Activated CD4-positive, alpha-beta T cell treated with anti-CD3 and anti-CD28 coated beads for 1 hour (primary cell): ENCODE measurements around the gene GPN2.

ENCODE experiments used
- DNase-seq: peaks from one replicate; pipeline ENCODE4 v3.0.0-alpha.2; 2020

Gene GPN2

DNA sequence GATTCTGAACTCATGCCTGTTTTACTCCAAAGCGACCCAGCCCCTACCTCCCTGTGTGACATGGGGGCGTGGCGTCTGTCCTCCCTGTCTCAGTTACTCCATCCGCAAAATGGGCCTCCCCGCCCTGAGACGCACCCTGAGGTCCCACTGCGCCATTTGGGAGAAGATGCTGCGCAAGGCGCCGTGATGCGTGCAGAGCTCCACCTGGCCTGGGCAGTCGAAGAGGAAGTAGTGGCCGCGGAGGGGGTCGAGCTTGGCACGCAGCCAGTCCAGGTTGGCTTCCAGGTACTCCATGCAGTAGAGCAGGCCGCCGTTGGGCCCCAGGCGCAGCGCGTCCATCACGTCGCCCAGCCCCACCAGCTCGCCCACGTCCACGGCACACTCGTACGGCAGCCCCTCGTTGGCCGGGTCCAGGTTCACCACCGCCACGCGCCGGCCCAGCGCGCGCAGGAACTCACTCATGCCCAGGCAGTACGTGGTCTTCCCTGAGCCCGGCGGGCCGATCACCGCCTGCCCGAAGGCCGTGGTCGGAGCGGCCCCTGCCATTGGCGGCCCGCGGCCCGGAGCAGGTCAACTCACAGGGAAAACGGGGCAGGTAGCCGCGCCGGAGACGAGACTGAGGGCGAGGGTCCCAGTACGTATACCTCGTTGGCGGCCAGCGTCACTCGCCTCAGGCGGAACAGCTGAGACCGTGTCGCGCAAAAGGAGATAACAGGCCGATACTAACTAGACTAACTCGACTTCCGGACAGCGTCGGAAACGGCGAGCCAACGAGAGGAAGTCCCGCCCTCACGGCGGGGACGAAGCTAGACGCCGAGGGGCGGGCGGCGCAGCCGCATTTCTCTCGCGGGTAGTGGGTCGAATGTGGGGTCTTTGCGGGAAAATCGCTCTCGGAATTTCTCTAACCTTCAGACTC, at the start of gene GPN2:
Gene GPN2, minus strand, starts transcription at position 733 of the 916 bp plus-strand sequence. Its CDS starts 187 bp downstream, at position 546.
- peak; percentile 64 for DNase-seq

GRCh38 chr1:26938659-26939025, 48.6 kb upstream of the GPN2 start:
- no peak for DNase-seq

DNA sequence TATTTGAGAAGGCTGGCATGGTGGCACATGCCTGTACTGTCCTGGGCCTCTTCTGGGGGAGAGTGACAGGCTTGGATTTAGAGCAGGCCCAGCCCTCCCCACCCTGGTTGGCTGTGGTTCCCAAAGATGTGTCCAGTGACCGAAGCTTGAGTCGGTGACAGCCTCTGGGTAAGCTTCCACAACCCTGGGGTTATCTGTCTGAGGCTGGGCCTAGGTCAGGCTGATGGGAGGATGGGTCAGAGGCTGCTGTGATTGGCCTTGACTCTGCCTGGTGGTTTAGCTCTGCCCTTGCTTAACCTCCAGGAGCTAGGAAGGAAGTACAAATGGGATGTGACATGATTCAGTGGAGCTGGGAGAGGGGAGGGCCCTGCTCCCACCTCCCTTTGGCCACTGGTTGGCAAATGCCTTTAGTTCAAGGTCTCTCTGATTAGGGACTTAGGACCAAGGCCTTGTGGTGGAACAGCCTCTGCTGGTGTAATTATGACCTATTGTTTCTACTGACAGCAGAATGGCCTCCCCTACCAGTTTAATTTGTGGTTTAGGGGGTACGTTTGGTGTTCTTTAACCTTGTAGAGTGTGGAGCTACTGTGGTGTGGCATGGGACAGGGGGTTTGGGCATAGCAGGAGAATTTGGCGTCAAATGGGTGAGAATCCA, 48.0 kb upstream of the GPN2 start:
- DNase-seq: no peak

- no peak for DNase-seq
These were observed 46.7 kb upstream of the GPN2 start for GRCh38 chr1:26936823-26937222.

- DNase-seq: no peak
These were observed 42.4 kb upstream of the GPN2 start for GRCh38 chr1:26932531-26932930.

DNA sequence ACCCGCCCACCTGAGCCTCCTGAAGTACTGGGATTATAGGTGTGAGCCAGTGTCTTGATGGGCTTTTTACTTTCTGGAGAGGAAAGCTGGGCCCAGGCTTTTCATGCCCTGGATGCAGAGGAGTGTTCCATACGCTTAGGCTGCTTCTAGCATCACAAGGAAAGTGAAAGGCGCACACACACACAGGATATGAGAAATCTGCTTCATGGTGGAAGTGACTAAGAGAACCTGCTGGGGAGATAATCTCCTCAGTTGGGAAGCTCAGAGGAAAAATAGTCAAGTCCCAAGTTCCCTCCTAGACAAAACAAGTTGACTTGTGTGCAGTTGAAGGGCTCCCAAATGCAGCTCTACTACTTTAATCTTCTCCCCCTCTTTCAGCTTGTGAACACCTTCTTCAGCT, 33.6 kb upstream of the GPN2 start:
- DNase-seq: no peak

- no peak for DNase-seq
These were observed 32.8 kb upstream of the GPN2 start for GRCh38 chr1:26922901-26923300.

DNA sequence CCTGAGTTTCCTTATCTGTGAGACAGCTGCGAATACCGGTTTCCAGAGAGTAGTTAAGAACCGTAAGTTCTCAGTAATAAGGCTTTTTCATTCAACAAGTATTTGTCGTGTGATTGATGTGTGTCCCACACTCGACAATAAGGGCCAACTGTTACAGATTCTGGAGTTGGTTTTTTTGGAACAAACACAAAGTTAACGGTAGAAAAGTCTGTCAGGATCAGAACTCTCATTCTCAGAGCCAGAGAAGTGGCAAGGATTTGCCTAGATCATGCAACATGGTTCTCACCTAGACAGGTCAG, 32.3 kb upstream of the GPN2 start:
- no peak for DNase-seq

DNA sequence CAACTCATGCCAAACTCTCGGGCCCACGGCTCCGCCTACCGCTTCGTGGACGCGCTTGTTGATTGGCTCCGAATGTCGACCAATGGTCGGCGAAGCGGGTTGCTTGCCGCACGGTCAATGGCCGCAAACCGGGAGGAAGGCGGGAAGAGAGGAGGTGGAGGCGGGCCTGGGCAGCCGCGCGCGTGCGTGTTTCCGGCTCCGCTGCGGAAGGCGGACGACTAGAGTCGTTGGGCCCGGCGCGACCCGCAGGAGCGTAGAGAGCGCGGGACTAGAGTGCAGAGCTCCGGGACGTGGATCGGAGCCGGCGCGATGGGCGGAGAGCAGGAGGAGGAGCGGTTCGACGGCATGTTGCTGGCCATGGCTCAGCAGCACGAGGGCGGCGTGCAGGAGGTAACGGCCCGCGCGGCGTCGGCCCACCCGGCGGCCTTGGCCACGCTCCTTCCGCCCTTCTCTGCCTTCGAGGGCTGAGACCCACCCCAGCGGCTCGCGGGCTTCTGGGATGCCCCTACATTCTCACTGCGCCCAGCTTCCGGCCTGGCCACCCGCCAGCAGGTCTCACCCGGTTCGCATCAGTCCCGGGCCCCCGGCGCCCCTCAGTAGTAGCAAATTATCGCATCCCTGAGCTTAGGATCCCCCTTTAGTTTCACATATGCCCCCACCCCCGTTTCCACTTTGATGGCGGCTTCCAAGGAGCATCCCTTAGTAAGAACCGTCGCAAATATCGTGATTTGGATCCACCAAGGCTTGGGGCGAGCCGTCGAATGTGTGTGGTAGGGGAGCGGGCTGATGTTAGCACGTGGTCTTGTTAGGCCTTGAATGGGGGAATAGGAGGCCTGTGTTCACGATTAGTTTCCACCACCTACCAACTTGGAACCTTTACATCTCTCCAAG, 31.7 kb upstream of the GPN2 start, which contains the start of gene NUDC:
Gene NUDC, plus strand, starts transcription at position 204 of the 891 bp plus-strand sequence. Its CDS starts 106 bp downstream, at position 310.
- DNase-seq: peak; percentile 92

DNA sequence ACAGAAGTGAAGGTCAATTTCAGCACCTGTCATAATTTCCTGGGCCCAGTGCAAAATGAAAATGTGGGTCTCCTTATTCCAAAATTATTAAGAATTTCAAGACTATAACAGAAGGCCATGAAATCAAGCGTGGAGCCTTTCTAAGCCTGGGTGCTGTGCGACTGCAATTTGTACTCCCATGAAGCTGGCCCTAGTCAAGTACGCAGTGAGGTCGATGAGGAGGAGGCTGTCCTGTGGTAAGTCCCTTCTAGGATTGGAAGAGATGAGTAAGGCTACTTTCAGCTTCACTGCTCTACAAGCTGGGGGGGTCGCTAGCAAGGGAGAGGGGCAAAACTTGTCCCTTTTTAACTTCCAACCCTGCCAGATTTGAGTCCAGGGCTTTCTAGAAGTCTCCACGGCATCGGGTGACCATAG, 31.1 kb upstream of the GPN2 start:
- no peak for DNase-seq

DNA sequence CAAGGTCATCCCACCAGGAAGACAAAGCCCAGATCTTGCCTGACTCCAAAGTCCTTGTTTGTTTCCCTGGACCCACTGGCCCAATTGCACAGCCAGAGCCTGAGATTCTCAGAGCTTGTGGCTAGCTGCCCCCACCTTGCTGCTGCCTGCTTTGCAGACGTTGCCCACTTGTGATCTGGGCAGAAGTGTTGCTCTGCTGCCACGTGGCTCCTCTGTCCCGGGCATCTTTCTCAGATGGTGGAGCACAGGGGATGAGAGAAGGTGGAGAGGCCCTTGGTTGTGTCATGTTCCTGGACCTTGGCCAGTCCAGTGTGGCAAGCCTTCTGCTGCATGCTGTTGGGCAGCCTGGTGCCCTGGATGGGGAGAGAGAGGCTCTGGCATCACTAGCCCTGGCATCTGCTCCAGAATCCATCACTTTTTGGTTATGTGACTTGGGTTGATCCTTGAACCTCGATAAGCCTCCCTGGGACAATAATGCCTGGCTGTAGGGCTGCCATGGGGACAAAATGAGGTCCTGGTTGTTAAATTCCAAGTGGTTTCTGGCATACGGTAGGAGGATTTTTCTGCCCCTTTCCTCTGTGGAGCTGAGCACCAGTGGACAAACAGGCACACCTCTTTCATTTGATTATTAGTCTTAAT, 25.2 kb upstream of the GPN2 start:
- DNase-seq: no peak

- no peak for DNase-seq
These were observed 23.9 kb upstream of the GPN2 start, which contains the start of gene NR0B2 for GRCh38 chr1:26913754-26914619. Gene NR0B2, minus strand, starts transcription at chr1:26913975. Its CDS starts 35 bp downstream, at chr1:26913940.

GRCh38 chr1:26913389-26913753, 23.3 kb upstream of the GPN2 start:
- DNase-seq: no peak

DNA sequence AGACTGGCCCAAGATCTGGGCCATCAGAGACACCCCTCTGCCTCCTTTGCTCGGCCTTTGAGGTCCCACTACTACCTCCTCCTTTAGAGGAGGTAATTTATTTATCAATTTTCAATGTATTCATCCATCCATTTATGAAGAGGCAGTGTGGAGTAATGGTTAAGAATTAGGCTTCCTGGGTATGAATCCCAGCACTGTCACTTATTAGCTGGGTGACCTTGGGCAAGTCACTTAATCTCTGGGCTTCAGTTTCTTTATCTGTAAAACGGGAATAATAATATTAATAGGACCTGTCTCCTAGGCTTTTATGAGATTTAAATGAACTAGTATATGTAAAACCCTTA, 22.0 kb upstream of the GPN2 start:
- no peak for DNase-seq

- DNase-seq: no peak
These were observed 21.5 kb upstream of the GPN2 start for GRCh38 chr1:26911399-26912146.

GRCh38 chr1:26910343-26911160, 20.5 kb upstream of the GPN2 start:
- DNase-seq: no peak

DNA sequence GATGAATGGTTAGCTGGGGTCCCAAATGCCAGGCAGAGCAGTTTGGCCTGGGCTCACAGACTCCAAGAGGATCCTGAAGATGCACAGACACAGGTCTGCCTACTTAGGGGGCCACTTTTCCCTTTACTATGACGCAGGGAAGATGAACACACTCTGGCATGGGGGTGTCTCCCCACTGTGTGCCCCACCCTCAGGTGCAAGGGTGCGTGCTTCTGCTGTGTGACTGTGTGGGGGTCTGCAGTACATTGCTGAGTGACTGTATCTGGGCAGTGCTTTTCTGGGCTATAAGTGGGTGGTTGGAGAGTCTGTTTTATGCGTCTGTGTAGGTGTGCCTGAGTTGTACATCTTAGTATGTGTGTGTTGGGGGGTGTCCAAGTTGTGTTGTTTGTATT, 19.9 kb upstream of the GPN2 start:
- DNase-seq: no peak

GRCh38 chr1:26907071-26907917, 17.2 kb upstream of the GPN2 start:
- no peak for DNase-seq

DNA sequence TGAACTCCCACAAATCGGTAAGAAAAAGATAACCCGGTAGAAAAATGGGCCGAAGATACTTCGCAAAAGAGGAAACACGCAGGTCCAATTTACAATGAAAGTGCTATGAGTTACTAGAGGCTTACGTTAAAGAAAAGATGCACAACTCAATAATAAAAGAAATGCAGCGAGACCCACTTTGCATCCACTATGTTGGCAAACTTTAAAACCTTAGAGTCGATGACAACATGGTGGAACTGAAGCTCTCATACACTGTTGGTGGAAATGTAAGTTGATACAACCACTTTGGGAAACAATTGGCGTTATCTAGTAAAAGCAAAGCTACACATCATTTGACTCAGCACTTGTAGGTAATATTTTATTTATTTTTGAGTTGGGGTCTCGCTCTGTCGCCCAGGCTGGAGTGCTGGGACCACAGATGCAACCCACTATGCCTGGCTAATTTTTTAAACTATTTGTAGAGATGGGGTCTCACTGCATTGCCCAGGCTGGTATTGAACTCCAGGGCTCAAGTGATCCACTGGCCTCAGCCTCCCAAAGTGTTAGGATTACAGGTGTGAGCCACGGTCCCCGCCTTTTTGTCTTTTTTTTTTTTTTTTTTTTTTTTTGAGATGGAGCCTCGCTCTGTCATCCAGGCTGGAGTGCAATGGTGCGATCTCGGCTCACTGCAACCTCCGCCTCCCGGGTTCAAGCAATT, 10.9 kb upstream of the GPN2 start:
- no peak for DNase-seq
